DMS79 (cell line): ENCODE data around the gene RASL10A.

ENCODE experiments used
- DNase-seq: peaks from one replicate; lab custom pipeline; 2025; lab: John Stamatoyannopoulos, UW

Gene RASL10A

DNA sequence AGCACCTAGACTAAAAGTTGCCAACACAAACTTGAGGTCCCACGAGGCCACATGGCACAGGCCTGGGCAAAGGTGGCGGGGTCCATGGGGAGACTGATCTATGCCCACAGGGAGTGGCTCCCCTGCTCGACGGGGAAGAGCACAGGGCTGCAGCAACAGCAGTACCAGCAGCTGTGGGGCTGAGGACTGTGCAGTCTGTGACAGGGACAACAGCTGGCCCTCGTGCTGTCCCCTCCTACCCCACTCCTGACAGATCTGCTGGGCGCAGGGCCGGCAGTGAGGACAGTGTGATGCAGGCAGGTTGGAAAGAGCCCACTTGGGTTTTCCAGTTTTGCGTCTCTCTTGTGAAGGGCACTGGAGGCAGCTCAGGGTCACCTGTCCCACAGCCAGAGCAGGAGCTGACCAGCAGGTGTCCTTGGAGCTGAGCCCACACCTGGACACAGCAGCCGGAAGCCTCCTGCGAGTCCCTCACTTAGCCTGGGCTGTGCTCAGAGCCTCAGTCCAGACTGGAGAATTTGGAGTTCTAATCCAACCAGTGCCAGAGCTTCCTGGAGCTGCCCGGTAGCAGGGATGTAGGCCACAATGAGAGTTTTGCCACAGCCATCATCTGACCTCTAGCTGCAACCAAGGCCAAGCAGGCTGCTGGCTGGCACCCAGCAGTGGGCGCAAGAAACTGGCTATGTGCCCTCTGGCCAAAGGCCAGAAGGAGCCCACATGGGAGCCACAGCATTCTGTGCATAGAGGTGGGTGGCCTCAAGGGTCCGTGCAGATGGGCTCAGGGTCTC is 12.6 kb downstream of the RASL10A start:
- DNase-seq = no peak

DNA sequence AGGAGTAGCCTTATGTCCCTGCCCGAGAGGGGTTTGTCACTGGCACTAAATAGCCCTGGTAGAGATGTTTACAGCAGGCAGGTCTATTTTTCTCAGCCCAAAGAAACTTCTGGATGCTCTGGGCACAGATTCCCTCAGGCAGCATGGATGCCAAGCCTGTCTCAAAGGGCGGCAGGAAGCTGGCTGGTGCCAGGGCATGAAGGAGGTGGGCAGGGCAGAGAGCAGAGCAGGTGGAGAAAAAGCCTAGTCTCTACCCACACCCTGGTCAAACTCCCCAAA is 13.2 kb downstream of the RASL10A start:
- no peak for DNase-seq

GRCh38 chr22:29301716-29302401 is 13.6 kb downstream of the RASL10A start:
- no peak for DNase-seq

DNA sequence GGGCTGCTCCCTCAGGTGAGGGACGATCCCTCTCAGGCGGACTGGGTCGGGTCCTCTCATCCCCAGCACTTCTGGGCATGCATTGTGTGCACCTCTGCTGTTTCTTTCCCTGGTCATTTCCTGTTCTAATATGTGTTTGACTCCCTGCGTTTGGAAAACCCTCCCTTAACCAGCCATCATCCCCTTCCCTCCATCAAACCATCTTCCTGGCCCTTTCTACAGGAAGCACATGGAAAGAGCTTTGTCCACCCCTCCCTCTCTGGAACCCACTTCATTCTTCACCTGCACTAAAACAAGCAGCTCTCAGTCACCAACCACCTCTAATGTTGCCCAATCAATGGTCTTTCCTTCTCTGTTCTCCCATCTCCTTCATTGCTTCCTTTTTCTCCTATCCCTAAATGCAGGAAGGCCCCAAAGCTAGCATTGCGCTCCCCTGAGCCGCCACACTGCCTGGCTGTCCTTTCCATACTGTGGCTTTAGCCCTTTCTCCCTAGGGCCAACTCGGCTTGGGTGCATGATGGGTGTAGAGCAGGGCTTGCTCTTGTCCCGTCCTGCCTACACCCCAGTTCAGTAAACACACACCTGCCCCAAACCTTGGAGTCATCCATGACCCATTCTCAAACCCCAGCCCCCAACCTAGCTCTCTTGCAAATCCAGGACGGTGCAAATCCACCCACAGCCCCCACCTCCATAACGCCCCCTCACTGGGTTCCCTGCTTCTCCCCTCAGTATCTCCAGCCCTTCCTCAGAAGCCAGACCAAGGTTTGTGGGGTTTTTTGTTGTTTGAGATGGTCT is 14.5 kb downstream of the RASL10A start:
- DNase-seq = no peak

DNA sequence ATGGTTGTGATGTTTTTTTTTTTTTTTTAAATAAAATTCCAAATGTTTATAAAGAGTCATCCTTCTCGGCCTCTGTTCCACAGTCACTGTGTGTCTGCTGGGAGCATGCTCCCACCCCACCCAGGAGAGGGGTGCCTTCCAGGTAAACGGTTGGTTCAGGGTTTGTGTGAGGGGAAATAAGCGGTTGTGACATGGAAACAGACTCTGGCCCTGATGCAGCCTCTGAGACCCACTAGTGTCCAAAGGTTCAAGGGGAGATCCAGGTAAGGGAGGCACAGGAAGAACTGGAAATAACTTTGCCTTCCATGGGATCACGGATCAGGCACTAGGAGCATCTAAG is 15.1 kb downstream of the RASL10A start:
- DNase-seq = no peak

GRCh38 chr22:29299136-29299900 is 16.2 kb downstream of the RASL10A start:
- no peak for DNase-seq

DNA sequence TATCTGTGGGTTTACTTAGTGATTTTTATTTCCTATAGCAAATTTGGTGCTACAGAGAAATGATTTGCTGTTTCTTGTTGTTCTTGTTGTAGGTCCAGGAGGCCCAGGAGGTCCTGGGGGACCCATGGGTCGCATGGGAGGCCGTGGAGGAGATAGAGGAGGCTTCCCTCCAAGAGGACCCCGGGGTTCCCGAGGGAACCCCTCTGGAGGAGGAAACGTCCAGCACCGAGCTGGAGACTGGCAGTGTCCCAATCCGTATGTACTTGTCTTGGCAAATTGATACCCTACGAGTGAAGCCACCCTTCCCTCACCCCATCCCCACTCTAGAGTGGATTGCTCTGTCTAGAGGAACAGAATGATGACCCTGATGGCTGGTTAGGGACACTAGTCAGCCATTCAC is 16.9 kb downstream of the RASL10A start:
- DNase-seq = no peak

DNA sequence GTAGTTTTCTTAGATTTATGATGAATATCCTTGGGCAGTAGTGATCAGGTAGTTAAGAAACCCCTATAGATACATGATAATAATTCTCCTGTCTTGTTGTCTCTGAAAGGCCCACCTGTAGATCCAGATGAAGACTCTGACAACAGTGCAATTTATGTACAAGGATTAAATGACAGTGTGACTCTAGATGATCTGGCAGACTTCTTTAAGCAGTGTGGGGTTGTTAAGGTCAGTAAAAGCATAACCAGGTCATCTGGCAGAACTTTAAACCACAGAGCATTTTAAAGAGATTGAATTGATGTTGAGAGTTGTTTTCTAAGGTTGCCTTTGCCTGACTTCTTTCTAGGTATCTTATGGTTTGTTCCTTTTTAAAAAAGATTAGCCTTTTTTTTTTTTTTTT is 23.1 kb downstream of the RASL10A start:
- DNase-seq = no peak

- no peak for DNase-seq
Observed at GRCh38 chr22:29291215-29291614, 24.3 kb downstream of the RASL10A start.

GRCh38 chr22:29290061-29290460 is 25.4 kb downstream of the RASL10A start:
- DNase-seq = no peak

DNA sequence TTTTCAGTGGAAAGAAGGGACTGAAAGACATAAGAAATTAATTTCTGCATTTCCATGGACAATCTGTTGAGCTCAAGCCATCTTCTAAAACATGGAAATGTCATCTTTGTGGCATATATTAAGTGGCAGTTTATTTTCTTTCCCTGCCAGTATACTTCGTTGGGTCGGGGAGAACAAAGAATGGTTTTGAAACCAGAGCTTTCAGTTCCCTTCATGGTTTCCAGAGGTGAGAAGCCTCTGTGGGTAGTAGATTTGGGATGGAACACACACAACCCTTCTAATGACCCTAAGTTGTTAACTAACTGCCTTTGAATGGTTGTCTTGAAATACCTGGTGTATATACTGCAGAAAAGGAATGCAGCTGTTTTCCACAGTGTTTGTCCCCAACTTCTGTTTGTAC is 26.7 kb downstream of the RASL10A start:
- no peak for DNase-seq

- no peak for DNase-seq
Observed at GRCh38 chr22:29284196-29284595, 31.3 kb downstream of the RASL10A start.

DNA sequence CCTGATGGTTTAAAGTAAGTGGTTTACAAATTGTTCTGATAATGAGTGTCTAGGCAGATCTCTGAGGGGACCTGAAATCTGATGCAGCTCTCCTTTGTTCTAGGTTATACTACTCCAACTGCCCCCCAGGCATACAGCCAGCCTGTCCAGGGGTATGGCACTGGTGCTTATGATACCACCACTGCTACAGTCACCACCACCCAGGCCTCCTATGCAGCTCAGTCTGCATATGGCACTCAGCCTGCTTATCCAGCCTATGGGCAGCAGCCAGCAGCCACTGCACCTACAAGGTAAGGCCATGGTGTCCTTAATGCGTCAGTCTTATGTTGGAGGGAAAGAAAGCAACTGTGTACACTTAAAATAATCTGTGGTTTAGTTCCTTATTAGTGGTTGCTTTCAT is 37.6 kb downstream of the RASL10A start:
- no peak for DNase-seq

- DNase-seq = no peak
Observed at GRCh38 chr22:29275819-29276565, 39.5 kb downstream of the RASL10A start.

- DNase-seq = no peak
Observed at GRCh38 chr22:29275167-29275566, 40.3 kb downstream of the RASL10A start.

GRCh38 chr22:29272624-29273023 is 42.9 kb downstream of the RASL10A start:
- no peak for DNase-seq

GRCh38 chr22:29270475-29271271 is 44.8 kb downstream of the RASL10A start:
- DNase-seq = no peak

- DNase-seq = no peak
Observed at GRCh38 chr22:29269731-29270474, 45.6 kb downstream of the RASL10A start.

DNA sequence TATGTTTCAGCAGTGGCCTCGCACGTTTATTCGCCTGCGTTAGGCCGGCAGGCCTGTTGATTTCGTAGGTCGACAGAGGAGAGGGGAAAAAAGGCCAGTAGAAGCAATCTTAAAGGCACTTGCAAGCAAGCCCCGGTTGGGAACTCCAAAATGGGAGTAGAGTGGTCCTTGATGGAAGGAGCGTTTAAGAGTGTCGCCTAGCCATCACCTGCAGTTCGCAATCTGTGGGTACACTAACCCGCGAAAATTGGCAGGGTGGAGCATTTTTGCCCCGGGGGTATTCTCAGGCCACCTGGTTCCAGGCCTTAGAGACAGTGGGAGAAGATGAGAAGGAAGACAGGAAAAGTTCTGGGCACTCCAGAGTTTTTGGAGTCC is 46.3 kb downstream of the RASL10A start:
- peak; percentile 1 for DNase-seq

- peak; percentile 10 for DNase-seq
Observed at GRCh38 chr22:29268511-29269229, 46.8 kb downstream of the RASL10A start.
